HEK293 (cell line): ENCODE measurements around the gene GPN3.

ENCODE experiments used
- CTCF ChIA-PET: fragments of 350-600 bp; formaldehyde crosslinking; extraction: SDS; loops from one replicate; lab custom pipeline; 2021; ENCODE audit warnings: antibody characterized with exemption; lab: Yijun Ruan, JAX
- POLR2A ChIA-PET: fragments of 300-600 bp; formaldehyde crosslinking; extraction: SDS; loops from one replicate; lab custom pipeline; 2020; ENCODE audit warnings: antibody characterized with exemption, inconsistent platforms; lab: Yijun Ruan, JAX
- H3K27ac ChIP-seq: fragments of 200-500 bp; sonication (Bioruptor generic); 2 replicates; pipeline ENCODE4 v1.5.1; 2014; ENCODE audit warnings: low read depth, low read length, control low read depth, inconsistent platforms; ENCODE audit errors: extremely low read depth
- H3K36me3 ChIP-seq, 2 experiments: fragments of 200-500 bp in 1 of 2; sonication (Bioruptor generic) in 1 of 2; 1 replicate in 1 of 2; 2 replicates in 1 of 2; pipeline ENCODE4 v1.5.1; 2014 to 2017; ENCODE audit warnings: inconsistent platforms in 2 of 2, low read length in 2 of 2; ENCODE audit not compliant: control insufficient read depth in 2 of 2, insufficient read depth in 1 of 2
- H3K4me1 ChIP-seq: fragments of 200-500 bp; sonication (Bioruptor generic); 2 replicates; pipeline ENCODE4 v1.5.1; 2014; ENCODE audit warnings: mild to moderate bottlenecking, low read length, inconsistent platforms; ENCODE audit not compliant: control insufficient read depth, insufficient read depth
- H3K4me3 ChIP-seq: 2 replicates; pipeline ENCODE4 v1.5.1; 2011; ENCODE audit warnings: low read depth, mild to moderate bottlenecking, control low read depth, low read length, moderate library complexity
- H3K9me3 ChIP-seq: fragments of 200-500 bp; sonication (Bioruptor generic); 2 replicates; pipeline ENCODE4 v1.5.1; 2014; ENCODE audit warnings: low read depth, low read length, inconsistent platforms; ENCODE audit not compliant: control insufficient read depth, insufficient read depth
- EGR2 ChIP-seq: fragments of 450-650 bp; formaldehyde crosslinking; IDR thresholded peaks from 2 replicates; pipeline ENCODE4 v1.5.1; 2016; ENCODE audit warnings: low read depth, missing biosample characterization, missing genetic modification characterization
- GLI4 ChIP-seq: fragments of 450-650 bp; formaldehyde crosslinking; IDR thresholded peaks from 2 replicates; pipeline ENCODE4 v1.5.1; 2016; ENCODE audit warnings: missing biosample characterization, missing genetic modification characterization
- HOXA7 ChIP-seq: sonication (generic); formaldehyde crosslinking; IDR thresholded peaks from 2 replicates; pipeline ENCODE4 v1.8.1; 2022; ENCODE audit warnings: missing genetic modification reagents, borderline replicate concordance
- KLF16 ChIP-seq: fragments of 450-650 bp; formaldehyde crosslinking; IDR thresholded peaks from 2 replicates; pipeline ENCODE4 v1.5.1; 2017; ENCODE audit warnings: missing biosample characterization, missing genetic modification characterization
- MYNN ChIP-seq: fragments of 450-650 bp; formaldehyde crosslinking; IDR thresholded peaks from 2 replicates; pipeline ENCODE4 v1.5.1; 2016; ENCODE audit warnings: missing biosample characterization, missing genetic modification characterization, borderline replicate concordance
- SP3 ChIP-seq: fragments of 450-650 bp; formaldehyde crosslinking; IDR thresholded peaks from 2 replicates; pipeline ENCODE4 v1.5.1; 2016; ENCODE audit warnings: missing biosample characterization, missing genetic modification characterization
- ZBTB20 ChIP-seq: fragments of 450-650 bp; formaldehyde crosslinking; IDR thresholded peaks from 2 replicates; pipeline ENCODE4 v1.5.1; 2016; ENCODE audit warnings: missing biosample characterization, missing genetic modification characterization
- ZBTB7A ChIP-seq: fragments of 450-650 bp; formaldehyde crosslinking; IDR thresholded peaks from 2 replicates; pipeline ENCODE4 v1.5.1; 2016; ENCODE audit warnings: low read depth, missing biosample characterization, missing genetic modification characterization
- ZNF174 ChIP-seq: fragments of 450-650 bp; formaldehyde crosslinking; IDR thresholded peaks from 2 replicates; pipeline ENCODE4 v1.5.0; 2017; ENCODE audit warnings: missing biosample characterization, mild to moderate bottlenecking, missing genetic modification characterization
- ZNF292 ChIP-seq: fragments of 450-650 bp; formaldehyde crosslinking; IDR thresholded peaks from 2 replicates; pipeline ENCODE4 v1.5.1; 2016; ENCODE audit warnings: low read depth, missing biosample characterization, missing genetic modification characterization, borderline replicate concordance
- ZNF341 ChIP-seq: fragments of 450-650 bp; formaldehyde crosslinking; IDR thresholded peaks from 2 replicates; pipeline ENCODE4; 2016; ENCODE audit warnings: low read depth, missing biosample characterization, missing genetic modification characterization
- ZNF350 ChIP-seq: fragments of 450-650 bp; formaldehyde crosslinking; IDR thresholded peaks from 2 replicates; pipeline ENCODE4 v1.5.0; 2017; ENCODE audit warnings: missing biosample characterization, mild to moderate bottlenecking, missing genetic modification characterization
- ZNF555 ChIP-seq: fragments of 450-650 bp; formaldehyde crosslinking; conservative IDR thresholded peaks from 2 replicates; pipeline ENCODE4 v1.5.1; 2017; ENCODE audit warnings: missing biosample characterization, mild to moderate bottlenecking, missing genetic modification characterization, inconsistent platforms
- ZNF561 ChIP-seq: fragments of 450-650 bp; IDR thresholded peaks from 2 replicates; pipeline ENCODE4 v1.5.1; 2018; ENCODE audit warnings: missing biosample characterization, missing genetic modification characterization, borderline replicate concordance
- ZNF701 ChIP-seq: fragments of 450-650 bp; formaldehyde crosslinking; IDR thresholded peaks from 2 replicates; pipeline ENCODE4 v1.5.1; 2016; ENCODE audit warnings: missing biosample characterization, missing genetic modification characterization
- ZNF791 ChIP-seq: fragments of 450-650 bp; formaldehyde crosslinking; IDR thresholded peaks from 2 replicates; pipeline ENCODE4 v1.5.1; 2016; ENCODE audit warnings: missing biosample characterization, missing genetic modification characterization
- TF ChIP-seq, protein P1 (sequence below): fragments of 450-650 bp; formaldehyde crosslinking; IDR thresholded peaks from 2 replicates; pipeline ENCODE4 v1.5.1; 2016; ENCODE audit warnings: missing biosample characterization, missing genetic modification characterization
- TF ChIP-seq, protein P2 (sequence below): fragments of 450-650 bp; formaldehyde crosslinking; IDR thresholded peaks from 2 replicates; pipeline ENCODE4 v1.5.1; 2017; ENCODE audit warnings: missing biosample characterization, missing genetic modification characterization
- TF ChIP-seq, protein P3 (sequence below): fragments of 450-650 bp; formaldehyde crosslinking; IDR thresholded peaks from 2 replicates; pipeline ENCODE4 v1.5.1; 2016; ENCODE audit warnings: missing biosample characterization, missing genetic modification characterization
- TF ChIP-seq, protein P4 (sequence below): fragments of 450-650 bp; formaldehyde crosslinking; IDR thresholded peaks from 2 replicates; pipeline ENCODE4 v1.5.1; 2016; ENCODE audit warnings: missing biosample characterization, missing genetic modification characterization
- TF ChIP-seq, protein P5 (sequence below): fragments of 450-650 bp; formaldehyde crosslinking; IDR thresholded peaks from 2 replicates; pipeline ENCODE4 v1.5.1; 2016; ENCODE audit warnings: missing biosample characterization, missing genetic modification characterization, borderline replicate concordance

GPN3 gene

DNA sequence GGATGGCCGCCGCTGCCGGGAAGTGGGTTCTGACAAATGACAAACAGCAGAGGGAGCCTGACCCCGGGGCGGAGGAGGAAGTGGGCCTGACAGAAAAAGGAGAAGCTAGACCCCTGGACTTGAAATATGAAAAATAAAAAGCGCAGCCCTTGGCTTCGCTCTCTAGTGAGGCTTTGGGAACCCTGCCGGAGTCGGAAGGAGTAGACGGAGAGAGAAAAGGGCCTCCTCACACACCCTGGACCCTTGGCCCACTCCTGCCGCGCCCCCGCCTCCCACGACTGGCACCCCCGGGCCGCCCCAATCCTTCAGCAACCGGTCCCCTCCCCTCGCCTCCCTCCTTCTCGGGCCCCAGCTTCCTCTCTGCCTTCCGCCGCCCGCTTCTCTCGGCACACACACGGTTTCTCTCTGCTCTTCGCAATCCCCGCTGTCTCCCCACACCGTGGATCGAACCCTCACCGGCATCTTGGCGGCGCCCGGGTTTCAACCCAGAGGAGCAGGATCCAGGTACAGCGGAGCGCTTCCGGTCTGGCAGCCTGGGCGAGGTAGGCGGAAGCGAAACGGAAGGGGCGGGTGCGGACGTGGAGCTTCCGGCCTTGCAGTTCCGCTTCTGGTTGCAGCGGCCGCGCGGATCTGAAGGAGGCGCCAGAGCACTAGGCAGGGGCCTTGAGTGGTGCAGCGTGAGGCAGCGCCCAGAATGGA is 18.1 kb downstream of the GPN3 start, which contains the start of gene ARPC3:
Gene ARPC3 (minus strand): TSS at position 539 of the 699 bp plus-strand sequence. CDS start 77 bp downstream, at position 462.
- H3K4me1 ChIP-seq, result no peaks in the 10 kb centered on the region
- peak within 1 kb of the TSS; percentile 66 for H3K27ac ChIP-seq
- H3K36me3 ChIP-seq, result peaks cover 21 to 50% of the 10 kb centered on the region in 2 experiments
- ChIA-PET POLR2A (interaction anchor here (0.6 to 4.8 kb wide), 10 partner anchors 8 to 164 kb away, joined by 4 to 39 read pairs (median 6); partner anchors contain the start of genes FAM216A, GPN3, RAD9B and TCTN1), CTCF (interaction anchor here (0.6 to 4.6 kb wide), 32 partner anchors 9 to 649 kb away, joined by 3 to 51 read pairs (median 3); partner anchors contain the start of genes FAM216A and GPN3)
- peak within 1 kb of the TSS; percentile 73 for H3K4me3 ChIP-seq
- no peaks in the 10 kb centered on the region for H3K9me3 ChIP-seq
- TF ChIP-seq SP3 (tag by site-specific recombination) (peak; percentile 90), EGR2 (tag by site-specific recombination) (peak; percentile 97), HOXA7 (CRISPR knock-in tag) (no peak), ZNF791 (tag by site-specific recombination) (no peak), MYNN (no peak), ZNF292 (tag by site-specific recombination) (no peak), ZBTB7A (tag by site-specific recombination) (no peak), ZNF561 (tag by site-specific recombination) (peak; percentile 33; the same call in 1 of the 2 replicates), GLI4 (tag by site-specific recombination) (no peak), ZNF555 (tag by site-specific recombination) (no peak), KLF16 (tag by site-specific recombination) (no peak; the same call in none of the 2 replicates), ZNF341 (peak; percentile 18; the same call in 1 of the 2 replicates), ZNF350 (no peak), ZBTB20 (tag by site-specific recombination) (peak; percentile 83), ZNF174 (tag by site-specific recombination) (no peak), ZNF701 (tag by site-specific recombination) (no peak)
- TF ChIP-seq, protein P1, sequence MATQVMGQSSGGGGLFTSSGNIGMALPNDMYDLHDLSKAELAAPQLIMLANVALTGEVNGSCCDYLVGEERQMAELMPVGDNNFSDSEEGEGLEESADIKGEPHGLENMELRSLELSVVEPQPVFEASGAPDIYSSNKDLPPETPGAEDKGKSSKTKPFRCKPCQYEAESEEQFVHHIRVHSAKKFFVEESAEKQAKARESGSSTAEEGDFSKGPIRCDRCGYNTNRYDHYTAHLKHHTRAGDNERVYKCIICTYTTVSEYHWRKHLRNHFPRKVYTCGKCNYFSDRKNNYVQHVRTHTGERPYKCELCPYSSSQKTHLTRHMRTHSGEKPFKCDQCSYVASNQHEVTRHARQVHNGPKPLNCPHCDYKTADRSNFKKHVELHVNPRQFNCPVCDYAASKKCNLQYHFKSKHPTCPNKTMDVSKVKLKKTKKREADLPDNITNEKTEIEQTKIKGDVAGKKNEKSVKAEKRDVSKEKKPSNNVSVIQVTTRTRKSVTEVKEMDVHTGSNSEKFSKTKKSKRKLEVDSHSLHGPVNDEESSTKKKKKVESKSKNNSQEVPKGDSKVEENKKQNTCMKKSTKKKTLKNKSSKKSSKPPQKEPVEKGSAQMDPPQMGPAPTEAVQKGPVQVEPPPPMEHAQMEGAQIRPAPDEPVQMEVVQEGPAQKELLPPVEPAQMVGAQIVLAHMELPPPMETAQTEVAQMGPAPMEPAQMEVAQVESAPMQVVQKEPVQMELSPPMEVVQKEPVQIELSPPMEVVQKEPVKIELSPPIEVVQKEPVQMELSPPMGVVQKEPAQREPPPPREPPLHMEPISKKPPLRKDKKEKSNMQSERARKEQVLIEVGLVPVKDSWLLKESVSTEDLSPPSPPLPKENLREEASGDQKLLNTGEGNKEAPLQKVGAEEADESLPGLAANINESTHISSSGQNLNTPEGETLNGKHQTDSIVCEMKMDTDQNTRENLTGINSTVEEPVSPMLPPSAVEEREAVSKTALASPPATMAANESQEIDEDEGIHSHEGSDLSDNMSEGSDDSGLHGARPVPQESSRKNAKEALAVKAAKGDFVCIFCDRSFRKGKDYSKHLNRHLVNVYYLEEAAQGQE (tag by site-specific recombination), result no peak
- TF ChIP-seq, protein P2, sequence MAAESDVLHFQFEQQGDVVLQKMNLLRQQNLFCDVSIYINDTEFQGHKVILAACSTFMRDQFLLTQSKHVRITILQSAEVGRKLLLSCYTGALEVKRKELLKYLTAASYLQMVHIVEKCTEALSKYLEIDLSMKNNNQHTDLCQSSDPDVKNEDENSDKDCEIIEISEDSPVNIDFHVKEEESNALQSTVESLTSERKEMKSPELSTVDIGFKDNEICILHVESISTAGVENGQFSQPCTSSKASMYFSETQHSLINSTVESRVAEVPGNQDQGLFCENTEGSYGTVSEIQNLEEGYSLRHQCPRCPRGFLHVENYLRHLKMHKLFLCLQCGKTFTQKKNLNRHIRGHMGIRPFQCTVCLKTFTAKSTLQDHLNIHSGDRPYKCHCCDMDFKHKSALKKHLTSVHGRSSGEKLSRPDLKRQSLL (tag by site-specific recombination), result peak; percentile 57; the same call in 1 of the 2 replicates
- TF ChIP-seq, protein P3, sequence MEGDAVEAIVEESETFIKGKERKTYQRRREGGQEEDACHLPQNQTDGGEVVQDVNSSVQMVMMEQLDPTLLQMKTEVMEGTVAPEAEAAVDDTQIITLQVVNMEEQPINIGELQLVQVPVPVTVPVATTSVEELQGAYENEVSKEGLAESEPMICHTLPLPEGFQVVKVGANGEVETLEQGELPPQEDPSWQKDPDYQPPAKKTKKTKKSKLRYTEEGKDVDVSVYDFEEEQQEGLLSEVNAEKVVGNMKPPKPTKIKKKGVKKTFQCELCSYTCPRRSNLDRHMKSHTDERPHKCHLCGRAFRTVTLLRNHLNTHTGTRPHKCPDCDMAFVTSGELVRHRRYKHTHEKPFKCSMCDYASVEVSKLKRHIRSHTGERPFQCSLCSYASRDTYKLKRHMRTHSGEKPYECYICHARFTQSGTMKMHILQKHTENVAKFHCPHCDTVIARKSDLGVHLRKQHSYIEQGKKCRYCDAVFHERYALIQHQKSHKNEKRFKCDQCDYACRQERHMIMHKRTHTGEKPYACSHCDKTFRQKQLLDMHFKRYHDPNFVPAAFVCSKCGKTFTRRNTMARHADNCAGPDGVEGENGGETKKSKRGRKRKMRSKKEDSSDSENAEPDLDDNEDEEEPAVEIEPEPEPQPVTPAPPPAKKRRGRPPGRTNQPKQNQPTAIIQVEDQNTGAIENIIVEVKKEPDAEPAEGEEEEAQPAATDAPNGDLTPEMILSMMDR (tag by site-specific recombination), result peak; percentile 96
- TF ChIP-seq, protein P4, sequence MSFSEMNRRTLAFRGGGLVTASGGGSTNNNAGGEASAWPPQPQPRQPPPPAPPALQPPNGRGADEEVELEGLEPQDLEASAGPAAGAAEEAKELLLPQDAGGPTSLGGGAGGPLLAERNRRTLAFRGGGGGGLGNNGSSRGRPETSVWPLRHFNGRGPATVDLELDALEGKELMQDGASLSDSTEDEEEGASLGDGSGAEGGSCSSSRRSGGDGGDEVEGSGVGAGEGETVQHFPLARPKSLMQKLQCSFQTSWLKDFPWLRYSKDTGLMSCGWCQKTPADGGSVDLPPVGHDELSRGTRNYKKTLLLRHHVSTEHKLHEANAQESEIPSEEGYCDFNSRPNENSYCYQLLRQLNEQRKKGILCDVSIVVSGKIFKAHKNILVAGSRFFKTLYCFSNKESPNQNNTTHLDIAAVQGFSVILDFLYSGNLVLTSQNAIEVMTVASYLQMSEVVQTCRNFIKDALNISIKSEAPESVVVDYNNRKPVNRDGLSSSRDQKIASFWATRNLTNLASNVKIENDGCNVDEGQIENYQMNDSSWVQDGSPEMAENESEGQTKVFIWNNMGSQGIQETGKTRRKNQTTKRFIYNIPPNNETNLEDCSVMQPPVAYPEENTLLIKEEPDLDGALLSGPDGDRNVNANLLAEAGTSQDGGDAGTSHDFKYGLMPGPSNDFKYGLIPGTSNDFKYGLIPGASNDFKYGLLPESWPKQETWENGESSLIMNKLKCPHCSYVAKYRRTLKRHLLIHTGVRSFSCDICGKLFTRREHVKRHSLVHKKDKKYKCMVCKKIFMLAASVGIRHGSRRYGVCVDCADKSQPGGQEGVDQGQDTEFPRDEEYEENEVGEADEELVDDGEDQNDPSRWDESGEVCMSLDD, result peak; percentile 60; the same call in 1 of the 2 replicates
- TF ChIP-seq, protein P5, sequence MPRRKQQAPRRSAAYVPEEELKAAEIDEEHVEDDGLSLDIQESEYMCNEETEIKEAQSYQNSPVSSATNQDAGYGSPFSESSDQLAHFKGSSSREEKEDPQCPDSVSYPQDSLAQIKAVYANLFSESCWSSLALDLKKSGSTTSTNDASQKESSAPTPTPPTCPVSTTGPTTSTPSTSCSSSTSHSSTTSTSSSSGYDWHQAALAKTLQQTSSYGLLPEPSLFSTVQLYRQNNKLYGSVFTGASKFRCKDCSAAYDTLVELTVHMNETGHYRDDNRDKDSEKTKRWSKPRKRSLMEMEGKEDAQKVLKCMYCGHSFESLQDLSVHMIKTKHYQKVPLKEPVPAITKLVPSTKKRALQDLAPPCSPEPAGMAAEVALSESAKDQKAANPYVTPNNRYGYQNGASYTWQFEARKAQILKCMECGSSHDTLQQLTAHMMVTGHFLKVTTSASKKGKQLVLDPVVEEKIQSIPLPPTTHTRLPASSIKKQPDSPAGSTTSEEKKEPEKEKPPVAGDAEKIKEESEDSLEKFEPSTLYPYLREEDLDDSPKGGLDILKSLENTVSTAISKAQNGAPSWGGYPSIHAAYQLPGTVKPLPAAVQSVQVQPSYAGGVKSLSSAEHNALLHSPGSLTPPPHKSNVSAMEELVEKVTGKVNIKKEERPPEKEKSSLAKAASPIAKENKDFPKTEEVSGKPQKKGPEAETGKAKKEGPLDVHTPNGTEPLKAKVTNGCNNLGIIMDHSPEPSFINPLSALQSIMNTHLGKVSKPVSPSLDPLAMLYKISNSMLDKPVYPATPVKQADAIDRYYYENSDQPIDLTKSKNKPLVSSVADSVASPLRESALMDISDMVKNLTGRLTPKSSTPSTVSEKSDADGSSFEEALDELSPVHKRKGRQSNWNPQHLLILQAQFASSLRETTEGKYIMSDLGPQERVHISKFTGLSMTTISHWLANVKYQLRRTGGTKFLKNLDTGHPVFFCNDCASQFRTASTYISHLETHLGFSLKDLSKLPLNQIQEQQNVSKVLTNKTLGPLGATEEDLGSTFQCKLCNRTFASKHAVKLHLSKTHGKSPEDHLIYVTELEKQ (tag by site-specific recombination), result no peak
